Midbrain (tissue), 1 donor: Measurements from ENCODE around the gene SLC6A3.
"Not testable (repeated sequence)": the region's sequence is repeated elsewhere in the genome, so short reads cannot be mapped to it uniquely, and the experiment has no call there.

ENCODE experiments used
- DNase-seq: peaks from one replicate; lab custom pipeline; 2025; lab: John Stamatoyannopoulos, UW

SLC6A3 gene

GRCh38 chr5:1370006-1370405 is 75.2 kb downstream of the SLC6A3 start:
- no peak for DNase-seq

- DNase-seq, result no peak
Observed at GRCh38 chr5:1368756-1369155, 76.5 kb downstream of the SLC6A3 start.

DNA sequence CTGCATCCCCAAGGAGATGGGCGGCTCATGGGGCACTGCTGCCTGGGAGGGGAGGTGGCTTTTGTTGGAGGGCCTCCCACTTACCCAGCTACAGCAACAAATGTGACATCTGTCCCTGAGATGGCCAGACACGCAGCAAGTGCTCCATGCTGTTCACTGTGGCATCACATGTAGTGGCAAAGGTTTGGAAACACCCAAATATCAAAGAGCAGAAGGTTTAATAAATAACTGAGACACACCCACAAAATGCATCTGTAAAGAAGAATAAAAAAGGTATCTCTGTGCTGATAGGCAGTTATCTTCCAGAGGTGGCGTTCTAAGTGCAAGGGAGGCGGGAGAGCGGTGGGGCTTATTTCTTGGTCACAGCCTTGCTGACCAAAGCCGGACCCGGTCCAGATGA is 77.0 kb downstream of the SLC6A3 start:
- DNase-seq, result no peak

DNA sequence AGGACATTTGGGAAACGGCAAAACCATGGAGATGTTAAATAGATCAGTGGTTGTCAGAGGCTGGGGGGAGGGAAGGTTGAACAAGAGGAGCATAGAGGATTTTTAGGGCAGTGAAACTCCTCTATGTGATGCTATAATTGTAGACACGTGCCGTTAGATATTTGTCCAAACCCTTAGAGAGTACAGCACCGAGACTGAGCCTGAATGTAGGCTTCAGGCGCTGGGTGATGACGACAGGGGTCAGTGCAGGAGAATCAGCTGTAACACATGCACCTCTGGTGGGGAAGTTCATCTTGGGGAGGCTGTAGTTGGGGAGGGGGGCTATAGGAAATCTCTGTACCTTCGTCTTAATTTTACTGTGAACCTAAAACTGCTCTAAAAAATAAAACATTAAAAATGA is 78.1 kb downstream of the SLC6A3 start:
- no peak for DNase-seq

DNA sequence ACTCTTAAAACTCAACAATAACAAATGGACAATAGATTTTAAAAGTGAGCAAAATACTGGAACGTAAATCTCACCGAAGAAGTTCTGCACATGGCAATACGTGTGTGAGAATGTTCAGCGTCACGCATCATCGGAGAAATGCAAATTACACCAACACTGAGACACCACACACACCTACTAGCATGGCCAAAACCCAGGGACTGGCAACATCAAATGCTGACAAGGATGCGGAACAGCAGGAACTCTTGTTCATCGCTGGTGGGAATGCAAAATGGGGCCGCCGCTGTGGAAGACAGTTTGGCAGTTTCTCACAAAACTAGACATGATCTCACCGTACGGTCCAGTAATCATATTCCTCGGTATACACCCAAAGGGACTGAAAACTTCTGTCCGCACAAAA is 78.7 kb downstream of the SLC6A3 start:
- no peak for DNase-seq

- no peak for DNase-seq
Observed at GRCh38 chr5:1364211-1364610, 81.0 kb downstream of the SLC6A3 start.

- DNase-seq, result no peak
Observed at GRCh38 chr5:1363581-1363980, 81.7 kb downstream of the SLC6A3 start.

- no peak for DNase-seq
Observed at GRCh38 chr5:1363160-1363559, 82.1 kb downstream of the SLC6A3 start.

- DNase-seq, result no peak
Observed at GRCh38 chr5:1362242-1363015, 82.8 kb downstream of the SLC6A3 start.

DNA sequence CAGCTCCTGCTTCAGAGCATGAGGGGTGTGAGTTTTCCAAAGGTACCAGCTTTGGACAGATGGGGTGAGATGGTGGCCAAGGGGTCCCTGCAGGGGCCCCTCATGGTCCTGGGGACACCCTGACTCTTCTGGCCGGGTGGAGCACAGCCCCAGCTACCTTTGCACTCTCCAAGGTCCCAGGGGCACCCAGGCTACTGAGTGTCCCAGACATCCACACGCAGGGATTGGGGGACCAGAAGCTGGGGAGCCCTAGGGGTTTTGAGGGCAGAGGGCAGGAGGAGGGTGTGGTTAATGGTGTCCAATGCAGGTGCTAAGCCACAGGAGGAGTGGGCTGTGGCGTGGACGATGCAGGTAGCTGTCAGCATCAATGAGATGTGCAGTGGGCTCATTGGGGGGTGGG is 84.4 kb downstream of the SLC6A3 start:
- DNase-seq, result no peak

GRCh38 chr5:1360367-1360766 is 84.9 kb downstream of the SLC6A3 start:
- DNase-seq, result not testable (repeated sequence)

DNA sequence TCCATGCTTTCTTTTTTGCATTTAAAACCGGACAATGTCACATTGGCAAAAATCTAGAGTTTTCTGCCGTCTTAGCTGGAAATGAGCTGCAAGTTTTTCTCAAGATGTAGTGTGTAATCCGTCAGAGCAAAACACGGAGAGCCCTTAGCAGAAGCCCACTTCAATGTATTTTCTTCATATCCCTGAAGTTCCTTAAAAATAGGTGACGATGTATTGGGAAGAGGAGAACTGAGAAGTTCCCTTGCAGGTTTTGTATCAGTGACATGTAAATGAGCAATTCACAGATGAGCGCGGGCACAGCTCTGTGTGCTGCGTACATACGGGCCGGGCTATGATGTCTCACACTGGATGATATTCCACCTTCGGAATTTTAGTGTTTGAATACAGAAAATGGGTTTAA is 85.5 kb downstream of the SLC6A3 start:
- DNase-seq, result no peak

- DNase-seq, result no peak
Observed at GRCh38 chr5:1359031-1359645, 86.1 kb downstream of the SLC6A3 start.

GRCh38 chr5:1358726-1359025 is 86.6 kb downstream of the SLC6A3 start:
- DNase-seq, result no peak

GRCh38 chr5:1357946-1358725 is 87.1 kb downstream of the SLC6A3 start:
- DNase-seq, result no peak

GRCh38 chr5:1356873-1357787 is 88.1 kb downstream of the SLC6A3 start:
- DNase-seq, result no peak

GRCh38 chr5:1354576-1354975 is 90.7 kb downstream of the SLC6A3 start:
- no peak for DNase-seq

DNA sequence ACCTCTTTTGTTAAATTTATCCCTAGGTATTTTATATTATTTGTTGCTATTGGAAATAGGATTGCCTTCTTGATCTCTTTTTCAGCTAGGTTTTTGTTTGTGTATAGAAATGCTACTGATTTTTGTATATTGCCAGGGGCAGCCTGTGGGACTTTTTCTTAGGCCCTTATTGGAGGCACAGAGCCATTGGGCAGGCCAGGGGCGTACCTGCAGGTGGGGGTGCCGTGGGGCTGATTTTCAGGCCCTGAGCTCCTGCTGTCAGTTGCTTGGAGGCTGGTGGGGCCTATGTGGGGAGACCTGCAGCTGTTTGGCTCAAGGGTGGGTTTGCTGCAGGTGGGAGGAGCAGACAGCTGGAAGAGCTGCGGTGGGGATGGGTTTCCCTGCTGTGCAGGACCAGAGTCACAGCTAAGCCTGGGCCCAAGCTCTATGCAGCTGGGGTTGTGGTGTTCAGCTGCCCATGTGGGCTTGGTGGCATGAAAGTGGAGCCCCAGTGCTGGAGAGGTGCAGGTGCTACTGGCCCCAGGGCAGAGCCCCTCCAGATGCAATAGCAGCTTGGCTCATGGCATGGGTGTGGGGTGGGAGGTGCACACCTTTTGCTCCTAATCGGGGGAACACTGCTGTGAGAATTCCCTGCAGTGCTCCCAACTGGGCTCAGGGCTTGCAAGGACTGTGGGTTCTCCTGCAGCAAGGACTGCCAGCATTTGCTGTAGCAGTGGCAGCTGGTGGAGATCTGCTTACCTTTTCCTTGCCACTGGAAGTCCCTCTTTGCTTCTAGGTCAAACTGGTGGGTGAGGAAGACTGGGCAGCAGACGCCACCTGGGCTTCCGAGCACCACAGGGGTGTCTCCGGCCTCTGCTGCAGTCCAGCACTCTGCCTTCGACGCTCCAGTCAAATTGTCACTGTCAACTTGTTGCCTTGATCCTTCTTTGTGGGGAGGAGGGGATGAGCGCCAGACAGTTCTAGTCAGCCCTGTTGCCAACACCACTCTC is 92.7 kb downstream of the SLC6A3 start:
- no peak for DNase-seq

- peak; percentile 72 for DNase-seq
Observed at GRCh38 chr5:1351156-1351555, 94.1 kb downstream of the SLC6A3 start.

DNA sequence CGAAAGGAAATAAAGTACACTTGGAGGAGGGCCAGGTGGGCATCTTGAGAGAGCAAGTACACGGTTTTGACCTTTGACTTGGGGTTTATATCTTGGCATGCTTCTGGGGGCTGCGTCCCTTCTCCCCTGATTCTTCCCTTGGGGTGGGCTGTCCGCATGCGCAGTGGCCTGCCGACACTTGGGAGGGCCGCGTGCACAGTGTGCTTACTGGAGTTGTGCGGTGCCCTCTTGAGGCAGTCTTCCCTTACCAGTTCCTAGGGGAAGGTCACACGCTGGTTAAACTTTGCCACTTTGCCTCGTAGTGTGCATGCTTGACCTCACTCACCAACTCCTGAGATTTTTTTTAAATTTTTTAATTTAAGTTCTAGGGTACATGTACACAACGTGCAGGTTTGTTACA is 96.0 kb downstream of the SLC6A3 start:
- no peak for DNase-seq

- DNase-seq, result no peak
Observed at GRCh38 chr5:1348986-1349245, 96.3 kb downstream of the SLC6A3 start.
